Activated CD4-positive, alpha-beta T cell treated with anti-CD3 and anti-CD28 coated beads, Interleukin-2, amount 10 ng/mL, durations not matched to agents 24 days and 14 days (primary cell): ENCODE results near the gene NKAIN4. TPM values are rescaled to one million over a fixed set of nuclear protein-coding genes. Genes with fewer than 3 reads are reported as not detected.

ENCODE experiments used
- DNase-seq: peaks from one replicate; pipeline ENCODE4 v3.0.0; 2022
- H3K27ac Mint-ChIP-seq: one replicate; pipeline ENCODE4 v1.8.0; 2022; ENCODE audit warnings: mild to moderate bottlenecking, mixed read lengths
- H3K27me3 Mint-ChIP-seq: one replicate; pipeline ENCODE4 v1.8.0; 2022; ENCODE audit warnings: mixed read lengths
- H3K36me3 Mint-ChIP-seq: one replicate; pipeline ENCODE4 v1.8.0; 2022; ENCODE audit warnings: low read depth, mild to moderate bottlenecking, mixed read lengths
- H3K4me1 Mint-ChIP-seq: one replicate; pipeline ENCODE4 v1.8.0; 2021; ENCODE audit warnings: mixed read lengths
- H3K4me3 Mint-ChIP-seq: one replicate; pipeline ENCODE4 v1.8.0; 2022; ENCODE audit warnings: mild to moderate bottlenecking, moderate library complexity, mixed read lengths
- H3K9me3 Mint-ChIP-seq: one replicate; pipeline ENCODE4 v1.8.0; 2021; ENCODE audit warnings: mixed read lengths
- intact Hi-C: fragments of 100-400 bp; cut with micrococcal nuclease; formaldehyde crosslinking; loops from one replicate; pipeline ENCODE4 v1.15.1; 2023
- total RNA-seq: library from RNA; stranded (reverse); gene quantifications from 2 replicates; pipeline ENCODE4 v1.2.3, GENCODE V29; 2022

Gene NKAIN4
- total RNA-seq, 1 donor from 2014 or later = not detected

DNA sequence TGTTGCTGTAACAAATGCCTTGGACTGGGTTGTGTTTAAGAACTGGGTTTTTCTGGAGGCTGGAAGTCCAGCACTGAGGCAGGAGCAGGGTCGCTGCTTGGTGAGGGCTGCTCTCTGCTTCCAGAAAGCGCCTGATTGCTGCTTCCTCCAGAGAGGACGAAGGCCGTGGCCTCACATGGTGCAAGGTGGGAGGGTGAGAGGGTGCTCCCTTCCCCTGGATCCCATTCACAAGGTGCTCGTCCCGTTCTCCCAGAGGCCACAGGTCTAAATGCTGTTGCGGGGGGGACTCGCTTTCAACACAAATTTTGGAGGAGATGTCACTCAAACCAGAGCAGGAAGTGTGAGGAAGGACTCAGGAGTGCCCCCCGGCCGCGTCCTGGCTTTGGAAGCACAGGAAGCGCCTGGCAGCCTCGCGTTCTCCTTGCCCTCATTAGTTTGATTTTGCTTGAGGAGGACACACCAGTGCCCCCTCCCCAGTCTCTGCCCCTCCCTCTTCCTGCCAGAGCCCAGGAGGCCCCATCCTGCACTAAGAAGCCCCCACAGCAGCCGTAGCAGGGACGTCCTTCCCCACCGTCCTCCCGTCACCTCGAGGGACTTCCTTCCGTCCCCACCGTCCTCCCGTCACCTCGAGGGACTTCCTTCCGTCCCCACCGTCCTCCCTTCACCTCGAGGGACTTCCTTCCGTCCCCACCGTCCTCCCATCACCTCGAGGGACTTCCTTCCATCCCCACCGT lies 7.7 kb upstream of the NKAIN4 start:
- Mint-ChIP-seq H3K27me3 (peaks cover 14% of the 10 kb centered on the region), H3K4me1 (peaks cover 2% of the 10 kb centered on the region), H3K4me3 (peak overlapping the region; percentile 47), H3K9me3 (no peaks in the 10 kb centered on the region), H3K27ac (no peak overlapping the region), H3K36me3 (no peaks in the 10 kb centered on the region)
- intact Hi-C loops = no loop called here
- DNase-seq = no peak

DNA sequence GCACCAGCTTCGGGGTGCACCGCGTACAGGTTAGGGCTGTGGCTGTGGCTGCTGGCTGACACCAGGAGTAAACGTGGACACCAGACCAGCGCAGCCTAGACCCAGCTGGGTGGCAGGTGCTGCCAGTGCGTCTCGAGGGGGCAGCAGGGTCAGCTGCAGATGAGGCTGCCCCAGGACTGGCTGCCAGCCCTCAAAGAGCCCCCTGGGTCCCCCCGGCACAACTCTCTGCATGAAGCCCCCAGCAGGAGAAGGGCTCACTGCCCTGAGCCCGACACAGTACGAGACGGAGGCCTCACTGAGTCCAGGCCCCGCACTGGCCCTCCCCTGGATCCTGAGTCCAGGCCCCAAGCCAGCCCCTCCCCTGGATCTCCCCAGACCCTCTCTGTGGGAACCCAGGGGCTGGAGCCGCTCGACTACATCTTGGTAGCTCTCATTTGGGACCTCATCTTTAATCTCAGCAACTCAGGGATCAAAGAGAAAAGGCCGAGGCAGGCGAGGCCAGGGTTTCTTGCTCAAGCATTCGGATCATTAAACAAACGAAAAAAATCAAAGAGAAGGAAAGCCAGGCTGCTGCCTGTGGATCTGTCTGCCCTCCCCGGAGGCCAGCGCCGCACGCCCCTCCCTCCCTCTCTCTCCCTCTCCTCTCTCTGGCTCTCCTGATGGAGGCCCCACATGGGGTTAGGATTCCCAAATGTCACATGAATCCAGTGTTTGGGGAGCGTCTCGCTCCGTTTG lies 7.0 kb upstream of the NKAIN4 start:
- peaks cover 18% of the 10 kb centered on the region for H3K27me3 Mint-ChIP-seq
- intact Hi-C loops = no loop called here
- peaks cover 2% of the 10 kb centered on the region for H3K4me1 Mint-ChIP-seq
- DNase-seq = no peak
- no peaks in the 10 kb centered on the region for H3K36me3 Mint-ChIP-seq
- H3K4me3 Mint-ChIP-seq = no peak overlapping the region
- no peaks in the 10 kb centered on the region for H3K9me3 Mint-ChIP-seq
- H3K27ac Mint-ChIP-seq = no peak overlapping the region

GRCh38 chr20:63260521-63260920 lies 6.3 kb upstream of the NKAIN4 start:
- H3K4me1 Mint-ChIP-seq = peaks cover 2% of the 10 kb centered on the region
- H3K27me3 Mint-ChIP-seq = peaks cover 24% of the 10 kb centered on the region
- intact Hi-C loops = no loop called here
- no peak overlapping the region for H3K4me3 Mint-ChIP-seq
- H3K9me3 Mint-ChIP-seq = no peaks in the 10 kb centered on the region
- no peaks in the 10 kb centered on the region for H3K36me3 Mint-ChIP-seq
- DNase-seq = no peak
- no peak overlapping the region for H3K27ac Mint-ChIP-seq

DNA sequence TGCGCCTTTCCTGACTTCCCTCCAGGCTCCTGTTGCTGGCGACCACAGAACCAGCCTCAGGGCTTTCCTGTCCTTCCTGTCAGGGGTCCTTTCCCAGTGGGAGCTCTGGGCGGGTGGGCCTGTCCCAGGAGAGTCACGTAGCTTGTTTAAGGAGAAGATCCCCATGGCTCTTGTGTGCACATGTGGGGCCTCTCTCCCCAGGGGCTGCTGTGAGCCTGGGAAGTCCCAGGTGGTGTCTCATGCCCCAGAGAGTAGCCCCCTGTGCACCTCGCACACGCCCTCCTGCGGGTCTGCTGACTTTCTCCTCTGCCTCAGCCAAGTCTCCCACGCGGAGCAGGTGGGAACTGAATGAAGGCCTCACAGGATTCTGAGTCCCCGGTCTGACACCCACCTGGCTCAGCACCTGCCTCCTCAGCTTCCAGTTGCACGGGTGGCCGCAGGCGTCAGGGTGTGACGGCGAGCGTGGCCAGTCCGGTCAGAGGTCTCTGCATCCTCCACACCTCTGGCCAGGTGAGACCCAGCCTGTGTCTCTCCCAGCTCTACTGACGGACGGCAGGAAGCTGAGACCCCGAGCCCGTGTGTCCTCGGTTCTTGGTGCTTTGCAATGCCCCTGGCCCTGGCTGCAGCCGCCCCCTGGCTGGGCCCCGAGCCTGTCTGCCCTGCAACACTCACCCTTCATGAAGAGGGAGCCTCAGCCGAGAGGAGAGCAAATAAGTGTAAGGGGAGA lies 5.6 kb upstream of the NKAIN4 start:
- Mint-ChIP-seq H3K27me3 (peaks cover 29% of the 10 kb centered on the region), H3K27ac (no peak overlapping the region), H3K4me3 (no peak overlapping the region), H3K4me1 (peaks cover 2% of the 10 kb centered on the region), H3K36me3 (no peaks in the 10 kb centered on the region), H3K9me3 (no peaks in the 10 kb centered on the region)
- intact Hi-C loops = no loop called here
- no peak for DNase-seq

DNA sequence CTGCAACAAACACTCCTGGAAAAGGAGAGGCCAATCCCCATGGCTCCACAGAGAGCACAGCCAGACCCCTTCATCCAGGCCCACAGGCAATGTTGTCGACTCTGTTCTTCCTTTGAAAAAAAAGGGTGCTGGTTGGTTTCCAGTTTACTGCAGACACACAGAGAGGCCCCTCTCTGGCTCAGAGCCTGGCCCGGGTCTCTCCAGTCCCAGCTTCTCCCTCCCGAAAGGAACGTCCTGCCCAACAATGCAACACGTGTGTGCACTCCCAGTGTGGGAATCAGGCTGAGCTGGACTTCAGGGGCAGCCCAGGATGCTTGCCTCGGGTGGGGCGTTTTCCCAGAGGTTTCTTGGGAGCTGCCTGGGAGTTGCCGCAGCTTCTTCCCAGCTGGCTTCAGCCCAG lies 4.5 kb upstream of the NKAIN4 start:
- Mint-ChIP-seq H3K4me3 (no peak overlapping the region), H3K9me3 (no peaks in the 10 kb centered on the region), H3K36me3 (no peaks in the 10 kb centered on the region), H3K27me3 (peaks cover 30% of the 10 kb centered on the region), H3K27ac (no peak overlapping the region), H3K4me1 (peaks cover 2% of the 10 kb centered on the region)
- DNase-seq = no peak
- intact Hi-C loops = no loop called here

DNA sequence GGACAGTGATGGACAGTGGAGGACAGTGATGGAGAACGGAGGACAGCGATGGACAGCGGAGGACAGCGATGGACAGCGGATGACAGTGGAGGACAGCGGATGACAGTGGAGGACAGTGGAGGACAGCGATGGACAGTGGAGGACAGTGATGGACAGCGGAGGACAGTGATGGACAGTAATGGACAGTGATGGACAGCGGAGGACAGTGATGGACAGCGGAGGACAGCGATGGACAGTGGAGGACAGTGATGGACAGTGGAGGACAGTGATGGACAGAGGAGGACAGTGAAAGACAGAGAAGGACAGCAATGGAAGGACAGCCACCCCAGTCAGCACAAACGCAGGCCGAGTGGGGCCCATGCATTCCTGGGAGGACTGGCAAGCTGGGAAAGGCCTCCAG lies 3.4 kb upstream of the NKAIN4 start:
- no peak for DNase-seq
- H3K4me3 Mint-ChIP-seq = no peak overlapping the region
- H3K27me3 Mint-ChIP-seq = peaks cover 34% of the 10 kb centered on the region
- H3K9me3 Mint-ChIP-seq = no peaks in the 10 kb centered on the region
- H3K36me3 Mint-ChIP-seq = no peaks in the 10 kb centered on the region
- intact Hi-C loops = no loop called here
- peaks cover 2% of the 10 kb centered on the region for H3K4me1 Mint-ChIP-seq
- H3K27ac Mint-ChIP-seq = peak overlapping the region; percentile 28

DNA sequence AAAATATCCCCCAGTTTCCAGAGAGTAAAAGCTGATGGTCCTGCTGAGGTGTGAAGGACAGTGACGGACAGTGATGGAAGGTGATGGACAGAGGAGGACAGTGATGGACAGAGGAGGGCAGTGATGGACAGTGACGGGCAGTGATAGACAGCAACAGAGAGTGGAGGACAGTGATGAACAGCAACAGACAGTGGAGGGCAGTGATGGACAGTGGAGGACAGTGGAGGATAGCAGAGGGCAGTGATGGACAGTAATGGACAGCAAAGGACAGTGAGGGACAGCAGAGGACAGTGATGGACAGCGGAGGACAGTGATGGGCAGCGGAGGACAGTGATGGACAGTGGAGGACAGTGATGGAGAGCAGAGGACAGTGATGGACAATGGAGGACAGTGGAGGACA lies 2.7 kb upstream of the NKAIN4 start:
- Mint-ChIP-seq H3K27me3 (peaks cover 34% of the 10 kb centered on the region), H3K4me1 (no peaks in the 10 kb centered on the region), H3K9me3 (no peaks in the 10 kb centered on the region), H3K4me3 (no peak overlapping the region), H3K36me3 (no peaks in the 10 kb centered on the region), H3K27ac (no peak overlapping the region)
- intact Hi-C loops = no loop called here
- DNase-seq = no peak

- H3K36me3 Mint-ChIP-seq = no peaks in the 10 kb centered on the region
- intact Hi-C loops = no loop called here
- DNase-seq = no peak
- no peaks in the 10 kb centered on the region for H3K9me3 Mint-ChIP-seq
- no peak overlapping the region for H3K4me3 Mint-ChIP-seq
- H3K4me1 Mint-ChIP-seq = no peaks in the 10 kb centered on the region
- no peak overlapping the region for H3K27ac Mint-ChIP-seq
- H3K27me3 Mint-ChIP-seq = peaks cover 30% of the 10 kb centered on the region
Observed at GRCh38 chr20:63255931-63256704, 1.9 kb upstream of the NKAIN4 start.

GRCh38 chr20:63254606-63255384 lies 532 bp upstream of the NKAIN4 start:
- no peaks in the 10 kb centered on the region for H3K9me3 Mint-ChIP-seq
- intact Hi-C loops = no loop called here
- DNase-seq = no peak
- peaks cover 34% of the 10 kb centered on the region for H3K27me3 Mint-ChIP-seq
- H3K4me3 Mint-ChIP-seq = no peak overlapping the region
- no peaks in the 10 kb centered on the region for H3K36me3 Mint-ChIP-seq
- no peak overlapping the region for H3K27ac Mint-ChIP-seq
- no peaks in the 10 kb centered on the region for H3K4me1 Mint-ChIP-seq

DNA sequence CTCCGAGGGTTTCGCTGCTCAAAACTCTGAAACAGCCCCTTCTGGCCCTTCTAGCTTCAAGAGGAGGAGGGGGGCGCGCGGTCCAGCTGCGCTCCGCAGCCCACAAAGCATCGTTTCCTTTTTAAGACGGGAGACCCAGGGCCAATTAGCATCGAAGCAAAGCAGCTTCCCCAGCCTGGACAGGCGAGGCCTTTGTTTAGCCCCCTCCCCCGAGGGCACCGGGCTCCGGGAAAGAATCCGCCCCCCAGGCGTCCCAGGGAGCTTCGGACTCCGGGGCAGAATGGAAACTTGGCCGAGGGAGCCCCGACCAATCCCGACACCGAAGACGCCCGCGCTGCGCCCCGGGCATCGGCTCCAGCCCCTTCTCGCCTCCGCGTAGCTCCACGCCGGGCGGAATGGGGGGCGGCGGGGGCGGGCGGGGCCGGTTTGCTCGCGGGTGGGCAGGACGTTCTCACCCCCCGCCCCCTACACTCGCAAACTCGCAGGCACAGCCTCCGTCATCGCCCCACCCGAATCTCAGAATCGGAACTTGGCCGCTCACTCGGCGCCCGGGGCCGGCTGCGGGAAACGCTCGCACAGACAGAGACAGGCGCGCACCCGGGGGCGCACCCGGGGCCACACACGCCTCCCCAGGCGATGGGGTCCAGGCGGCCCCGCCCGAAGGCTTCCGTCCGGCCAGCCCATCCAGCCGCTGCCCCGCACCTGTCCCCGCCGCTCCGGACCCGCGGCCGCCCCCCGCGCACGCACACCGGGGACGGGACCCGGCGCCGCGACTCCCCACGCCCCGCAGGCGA lies 628 bp downstream of the NKAIN4 start:
- no peak for DNase-seq
- Mint-ChIP-seq H3K4me3 (no peak overlapping the region), H3K27me3 (peaks cover 35% of the 10 kb centered on the region), H3K4me1 (no peaks in the 10 kb centered on the region), H3K27ac (no peak overlapping the region), H3K36me3 (no peaks in the 10 kb centered on the region), H3K9me3 (no peaks in the 10 kb centered on the region)
- intact Hi-C loops = no loop called here

DNA sequence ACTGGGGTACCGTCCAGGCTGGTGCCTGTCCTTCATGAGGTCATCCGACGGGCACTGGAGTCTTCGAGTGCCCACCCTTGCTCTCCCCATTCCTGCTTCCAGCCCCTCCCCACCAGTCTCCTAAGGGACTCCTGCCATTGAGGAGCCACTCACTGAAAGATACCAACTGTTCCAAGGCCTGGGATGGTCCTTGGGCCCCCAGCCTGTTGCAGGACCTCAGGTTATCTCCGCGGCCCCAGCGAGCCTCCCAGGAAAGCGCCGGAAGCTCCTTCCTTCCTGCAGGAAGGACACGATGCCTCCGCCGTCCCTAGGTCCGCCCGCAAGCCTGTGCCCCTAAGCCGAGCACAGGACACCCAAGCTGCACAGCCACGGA lies 1.2 kb downstream of the NKAIN4 start:
- intact Hi-C loops = no loop called here
- no peak overlapping the region for H3K27ac Mint-ChIP-seq
- H3K27me3 Mint-ChIP-seq = peaks cover 38% of the 10 kb centered on the region
- H3K4me3 Mint-ChIP-seq = no peak overlapping the region
- no peak for DNase-seq
- H3K4me1 Mint-ChIP-seq = no peaks in the 10 kb centered on the region
- H3K36me3 Mint-ChIP-seq = no peaks in the 10 kb centered on the region
- no peaks in the 10 kb centered on the region for H3K9me3 Mint-ChIP-seq

DNA sequence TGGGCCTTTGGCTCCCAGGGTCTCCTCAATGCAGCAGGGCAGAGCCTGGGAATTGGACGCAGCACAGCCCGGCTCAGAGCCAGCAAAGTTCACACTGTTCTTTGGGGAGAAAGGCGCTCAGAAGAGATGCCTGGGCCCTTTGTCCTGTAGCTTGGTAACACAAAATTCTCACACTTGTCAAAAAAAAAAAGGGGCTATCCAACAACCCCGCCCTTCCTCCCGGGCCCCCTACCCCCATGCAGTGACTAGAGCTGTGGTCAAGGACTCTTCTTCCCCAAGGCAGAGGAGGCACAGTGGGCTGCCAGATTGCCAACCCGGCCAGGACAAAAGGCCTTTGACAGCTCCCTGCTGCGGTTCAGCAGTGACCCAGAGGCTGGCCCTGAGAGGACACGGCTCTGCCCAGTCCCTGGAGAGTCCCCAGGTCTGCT lies 2.0 kb downstream of the NKAIN4 start:
- peaks cover 38% of the 10 kb centered on the region for H3K27me3 Mint-ChIP-seq
- no peaks in the 10 kb centered on the region for H3K4me1 Mint-ChIP-seq
- intact Hi-C loops = no loop called here

More for the DNA sequence above, 2.0 kb downstream of the NKAIN4 start:
- no peak overlapping the region for H3K4me3 Mint-ChIP-seq
- H3K27ac Mint-ChIP-seq = no peak overlapping the region
- DNase-seq = no peak
- H3K9me3 Mint-ChIP-seq = no peaks in the 10 kb centered on the region
- no peaks in the 10 kb centered on the region for H3K36me3 Mint-ChIP-seq
